Adrenal gland (tissue), 12 donors: ENCODE results near the gene CCDC74A. TPM values are rescaled to one million over a fixed set of nuclear protein-coding genes. Genes with fewer than 3 reads are reported as not detected.
"Not testable (repeated sequence)": the region's sequence is repeated elsewhere in the genome, so short reads cannot be mapped to it uniquely, and the experiment has no call there.

Experiments
- DNase-seq, 7 donors: peaks; one replicate each; pipeline ENCODE4 v3.0.0-alpha.2; 2019 to 2020
- H3K27ac ChIP-seq, 5 donors: fragments of 200-600 bp; sonication (generic) in 4 of 5; 1 replicate in 3 of 5; 2 replicates in 2 of 5; pipeline versions ENCODE4 v1.5.1 to v1.8.0; 2016 to 2020; ENCODE audit warnings: mild to moderate bottlenecking in 1 of 5
- H3K27me3 ChIP-seq: fragments of 200-600 bp; 2 replicates; pipeline ENCODE4 v1.8.0; 2021
- H3K36me3 ChIP-seq, 2 donors: fragments of 200-600 bp; replicated peaks in 1 of 2; 1 replicate in 1 of 2; 2 replicates in 1 of 2; pipeline versions ENCODE4 v1.5.1 to v1.8.0; 2018 to 2022
- H3K4me1 ChIP-seq, 2 donors: fragments of 200-600 bp; replicated peaks in 1 of 2; 1 replicate in 1 of 2; 2 replicates in 1 of 2; pipeline versions ENCODE4 v1.5.1 to v1.8.0; 2018 to 2021
- H3K4me3 ChIP-seq, 4 donors: fragments of 200-600 bp; sonication (generic) in 3 of 4; one replicate each; pipeline ENCODE4 v1.5.1; 2016 to 2018
- H3K9me3 ChIP-seq, 3 donors: fragments of 200-600 bp; sonication (generic) in 1 of 3; replicated peaks in 1 of 3; 1 replicate in 2 of 3; 2 replicates in 1 of 3; pipeline versions ENCODE4 v1.5.1 to v1.8.0; 2016 to 2021
- CTCF ChIP-seq, 6 experiments: fragments of 450-650 bp in 4 of 6; fragments of 200-600 bp in 2 of 6; sonication (generic) in 1 of 6; IDR thresholded peaks; 1 replicate in 5 of 6; 2 replicates in 1 of 6; pipeline versions ENCODE4 v1.5.1 to v1.8.0; 2016 to 2021; ENCODE audit warnings: antibody characterized with exemption in 6 of 6, mild to moderate bottlenecking in 2 of 6, moderate library complexity in 1 of 6
- POLR2A ChIP-seq, 2 donors: fragments of 450-650 bp; IDR thresholded peaks; one replicate each; pipeline ENCODE4 v1.6.1; 2017; ENCODE audit warnings: antibody characterized with exemption in 2 of 2, mild to moderate bottlenecking in 2 of 2, moderate library complexity in 1 of 2
- WGBS, 4 donors: extraction: QIAGEN DNeasy Blood & Tissue Kit in 2 of 4; methylation state at CpG; one replicate each; pipeline versions ENCODE4 v1.1.5 to v1.1.7; 2013 to 2017; 5-methylcytosine and 5-hydroxymethylcytosine counted together
- intact Hi-C, 2 donors: fragments of 100-400 bp; cut with DNase I; formaldehyde crosslinking; loops; one replicate each; pipeline versions ENCODE4 v1.14.1 to v1.15.0; 2022 to 2023
- polyA plus RNA-seq, 3 donors: library from polyadenylated mRNA; stranded (reverse); fragments of 200-250 nt in 2 of 3; fragments of 350-450 nt in 1 of 3; fragmentation: Illumina TruSeq in 1 of 3; extraction: RNeasy Lipid Tissue Mini Kit (QIAGEN cat#74804) in 1 of 3; gene quantifications; one replicate each; pipeline ENCODE4 v1.2.3, GENCODE V29; 2013 to 2014
- total RNA-seq, 9 donors: library from RNA; depleted of rRNA in 4 of 9; stranded (reverse); fragments of >200 nt in 4 of 9; fragments of 120-200 nt in 1 of 9; fragmentation: NEBNext Ultra II Directional in 1 of 9; extraction: Animal tissue kit (Norgen Biotek cat#: 25700) in 1 of 9; gene quantifications; one replicate each; pipeline versions ENCODE4 v1.1.0 to v1.2.4, GENCODE V29; 2013 to 2023
- donor health status: healthy with polysubstance abuse.
- donor health status: Bipolar disorder and iron deficiency.
- donor health status: DM: yes; HTN: yes; CAD: no.
- donor health status: DM: no; HTN: no; CAD: no.
- donor health status: DM: no; HTN: no; CAD: no.
- donor health status: DM: yes; HTN: yes; CAD: no.

CCDC74A gene
- total and polyA plus RNA-seq, 12 donors: 8.4 to 77.1 (median 35.2) TPM

- H3K36me3 ChIP-seq, intact Hi-C loops, H3K27ac ChIP-seq, H3K4me1 ChIP-seq, H3K4me3 ChIP-seq, H3K27me3 ChIP-seq, H3K9me3 ChIP-seq: not testable (repeated sequence)
- peak in 1 of 7 donors; percentile 31 for DNase-seq
- 83 to 92% (median 86%) methylated on average over 4 to 9 of the region's 11 CpGs; no CpG with 5 or more reads in 1 of the 4 donors for WGBS, 4 donors
These were observed 4.0 kb downstream of the CCDC74A start for GRCh38 chr2:131531547-131532185.

- 70 to 84% (median 75%) methylated on average over 3 to 20 of the region's 23 CpGs for WGBS, 4 donors
- not testable (repeated sequence) for DNase-seq
These were observed 5.3 kb downstream of the CCDC74A start for GRCh38 chr2:131532723-131533608.

GRCh38 chr2:131533609-131534316, 6.1 kb downstream of the CCDC74A start:
- H3K27ac ChIP-seq, H3K4me3 ChIP-seq, H3K4me1 ChIP-seq, H3K36me3 ChIP-seq, H3K27me3 ChIP-seq, intact Hi-C loops, H3K9me3 ChIP-seq: not testable (repeated sequence)
- WGBS, 4 donors: 67 to 92% (median 84%) methylated on average over 10 to 16 of the region's 17 CpGs
- DNase-seq: peak in 5 of 7 donors; percentile 43 to 76 (median 59)

More at GRCh38 chr2:131532723-131533608, 5.3 kb downstream of the CCDC74A start:
- H3K4me3 ChIP-seq, H3K27me3 ChIP-seq, H3K27ac ChIP-seq, H3K4me1 ChIP-seq, intact Hi-C loops, H3K9me3 ChIP-seq, H3K36me3 ChIP-seq: not testable (repeated sequence)

GRCh38 chr2:131534317-131534672, 6.6 kb downstream of the CCDC74A start:
- H3K4me3 ChIP-seq, H3K4me1 ChIP-seq, H3K27me3 ChIP-seq, DNase-seq, intact Hi-C loops, H3K9me3 ChIP-seq, H3K36me3 ChIP-seq, H3K27ac ChIP-seq: not testable (repeated sequence)
- WGBS, 4 donors: 82 to 100% (median 87%) methylated on average over 3 to 9 of the region's 13 CpGs

GRCh38 chr2:131534965-131535364, 7.3 kb downstream of the CCDC74A start:
- H3K9me3 ChIP-seq, intact Hi-C loops, H3K36me3 ChIP-seq, H3K4me1 ChIP-seq, H3K27me3 ChIP-seq, DNase-seq, H3K27ac ChIP-seq, H3K4me3 ChIP-seq: not testable (repeated sequence)
- 77 to 100% (median 90%) methylated on average over 1 to 11 of the region's 11 CpGs for WGBS, 4 donors

- H3K36me3 ChIP-seq: no peaks in the 10 kb centered on the region
- H3K27me3 ChIP-seq: no peaks in the 10 kb centered on the region
- intact Hi-C loops: no loop called here
- no peak for DNase-seq
- WGBS, 4 donors: 63 to 94% (median 76%) methylated on average over 3 to 4 of the region's 4 CpGs
- H3K9me3 ChIP-seq: no peaks in the 10 kb centered on the region
- no peaks in the 10 kb centered on the region for H3K4me1 ChIP-seq
- TF ChIP-seq CTCF (IDR thresholded peaks at IDR 0.05) (no peak), POLR2A (IDR thresholded peaks at IDR 0.05) (no peak)
- H3K27ac ChIP-seq: no peak overlapping the region
- H3K4me3 ChIP-seq: no peak overlapping the region
These were observed 7.8 kb downstream of the CCDC74A start for GRCh38 chr2:131535526-131535925.

- 74 to 88% (median 85%) methylated on average over 3 to 20 of the region's 21 CpGs for WGBS, 4 donors
- DNase-seq, intact Hi-C loops, H3K27ac ChIP-seq, H3K36me3 ChIP-seq, H3K9me3 ChIP-seq, H3K4me3 ChIP-seq, H3K27me3 ChIP-seq, H3K4me1 ChIP-seq: not testable (repeated sequence)
These were observed 8.5 kb downstream of the CCDC74A start for GRCh38 chr2:131535951-131536826.

GRCh38 chr2:131536841-131537240, 9.2 kb downstream of the CCDC74A start:
- H3K9me3 ChIP-seq, H3K27ac ChIP-seq, intact Hi-C loops, H3K36me3 ChIP-seq, H3K27me3 ChIP-seq, DNase-seq, H3K4me3 ChIP-seq, H3K4me1 ChIP-seq: not testable (repeated sequence)
- WGBS, 4 donors: 86 to 98% (median 90%) methylated on average over 8 to 14 of the region's 14 CpGs

- WGBS, 4 donors: 91 to 96% (median 95%) methylated on average over 13 of the region's 13 CpGs
- H3K27ac ChIP-seq, DNase-seq, H3K4me3 ChIP-seq, H3K4me1 ChIP-seq, H3K36me3 ChIP-seq, H3K27me3 ChIP-seq, H3K9me3 ChIP-seq, intact Hi-C loops: not testable (repeated sequence)
These were observed 11.2 kb downstream of the CCDC74A start for GRCh38 chr2:131538856-131539255.
